Natural killer cell (primary cell): ENCODE results near the gene DECR2. TPM values are rescaled to one million over a fixed set of nuclear protein-coding genes. Genes with fewer than 3 reads are reported as not detected.

Experiments
- ATAC-seq, 3 donors: fragments of 150-1000 bp in 2 of 3; fragments of 200-7000 bp in 1 of 3; cut with Tn5 transposase; 1 replicate in 1 of 3; 2 replicates in 2 of 3; pipeline ENCODE4 v1.10.0; 2021; ENCODE audit warnings: mild to moderate bottlenecking in 2 of 3, moderate library complexity in 2 of 3
- DNase-seq, 2 donors: peaks; one replicate each; pipeline versions ENCODE4 v3.0.0 to v3.0.0-alpha.2; 2013 to 2021; ENCODE audit warnings: mixed read lengths in 1 of 2
- H3K27ac ChIP-seq: one replicate; pipeline ENCODE4 v1.5.1; 2013; ENCODE audit warnings: mild to moderate bottlenecking, low read length
- H3K27me3 ChIP-seq: one replicate; pipeline ENCODE4 v1.6.1; 2013; ENCODE audit warnings: low read length; ENCODE audit not compliant: control insufficient read depth, insufficient read depth
- H3K36me3 ChIP-seq: one replicate; pipeline ENCODE4 v1.6.1; 2013; ENCODE audit warnings: low read length; ENCODE audit not compliant: control insufficient read depth, insufficient read depth
- H3K4me1 ChIP-seq: one replicate; pipeline ENCODE4 v1.6.1; 2013; ENCODE audit warnings: low read length; ENCODE audit not compliant: control insufficient read depth, insufficient read depth
- H3K4me3 ChIP-seq: one replicate; pipeline ENCODE4 v1.5.1; 2013; ENCODE audit warnings: low read length
- H3K9me3 ChIP-seq: one replicate; pipeline ENCODE4 v1.6.1; 2013; ENCODE audit warnings: low read length; ENCODE audit not compliant: control insufficient read depth, insufficient read depth
- H3K27ac Mint-ChIP-seq, 2 donors: one replicate each; pipeline ENCODE4 v1.8.0; 2022; ENCODE audit warnings: mild to moderate bottlenecking in 2 of 2, mixed read lengths in 2 of 2, moderate library complexity in 1 of 2
- H3K27me3 Mint-ChIP-seq, 2 donors: one replicate each; pipeline ENCODE4 v1.8.0; 2022; ENCODE audit warnings: low read depth in 2 of 2, mixed read lengths in 2 of 2
- H3K36me3 Mint-ChIP-seq: one replicate; pipeline ENCODE4 v1.8.0; 2022; ENCODE audit warnings: mixed read lengths
- H3K4me1 Mint-ChIP-seq, 2 donors: one replicate each; pipeline ENCODE4 v1.8.0; 2022; ENCODE audit warnings: mixed read lengths in 2 of 2
- H3K4me3 Mint-ChIP-seq: one replicate; pipeline ENCODE4 v1.8.0; 2022; ENCODE audit warnings: mild to moderate bottlenecking, moderate library complexity, mixed read lengths
- H3K9me3 Mint-ChIP-seq, 2 donors: one replicate each; pipeline ENCODE4 v1.8.0; 2022; ENCODE audit warnings: mixed read lengths in 2 of 2
- CTCF ChIP-seq: fragments of 200-600 bp; IDR thresholded peaks from one replicate; pipeline ENCODE4 v1.8.0; 2022; ENCODE audit warnings: antibody characterized with exemption
- WGBS: methylation state at CpG from one replicate; pipeline ENCODE4 v1.1.7; 2013; ENCODE audit warnings: missing lambda C conversion rate; ENCODE audit not compliant: insufficient coverage; 5-methylcytosine and 5-hydroxymethylcytosine counted together
- intact Hi-C: fragments of 100-400 bp; cut with micrococcal nuclease; formaldehyde crosslinking; loops from one replicate; pipeline ENCODE4 v1.14.2; 2022
- total RNA-seq, 4 donors: library from RNA; stranded (reverse); fragments of 120-200 nt in 1 of 4; gene quantifications; one replicate each; pipeline versions ENCODE4 v1.2.3 to v1.2.4, GENCODE V29; 2013 to 2022

DECR2 gene
- total RNA-seq, 3 donors from 2014 or later (not counting 1 experiment from before 2014, with no cell fraction given) = 9.5 to 13.0 (median 12.9) TPM

GRCh38 chr16:442976-443375 lies 41.3 kb downstream of the DECR2 start:
- WGBS = 92% methylated on average over 4 of the region's 6 CpGs
- no peaks in the 10 kb centered on the region for H3K36me3 Mint-ChIP-seq
- Histone ChIP-seq H3K36me3 (no peaks in the 10 kb centered on the region), H3K4me3 (no peak overlapping the region), H3K27ac (no peak overlapping the region), H3K27me3 (no peaks in the 10 kb centered on the region), H3K9me3 (no peaks in the 10 kb centered on the region), H3K4me1 (no peaks in the 10 kb centered on the region)
- no peaks in the 10 kb centered on the region for H3K27me3 Mint-ChIP-seq
- no peak overlapping the region for H3K27ac Mint-ChIP-seq
- ATAC-seq (no peak), DNase-seq (no peak)
- H3K4me1 Mint-ChIP-seq = peaks cover 4 to 7% of the 10 kb centered on the region in 2 donors
- TF ChIP-seq CTCF = no peak
- intact Hi-C loops = no loop called here
- H3K4me3 Mint-ChIP-seq = no peak overlapping the region
- no peaks in the 10 kb centered on the region for H3K9me3 Mint-ChIP-seq

GRCh38 chr16:444027-444426 lies 42.3 kb downstream of the DECR2 start:
- H3K9me3 Mint-ChIP-seq = no peaks in the 10 kb centered on the region
- DNase-seq = no peak
- intact Hi-C loops = no loop called here
- H3K36me3 Mint-ChIP-seq = no peaks in the 10 kb centered on the region
- ATAC-seq = no peak
- Histone ChIP-seq H3K4me3 (no peak overlapping the region), H3K9me3 (no peaks in the 10 kb centered on the region), H3K27ac (no peak overlapping the region), H3K36me3 (no peaks in the 10 kb centered on the region), H3K4me1 (no peaks in the 10 kb centered on the region), H3K27me3 (no peaks in the 10 kb centered on the region)
- WGBS = 95% methylated on average over 10 of the region's 10 CpGs
- no peak for TF ChIP-seq CTCF
- H3K4me3 Mint-ChIP-seq = no peak overlapping the region
- no peak overlapping the region for H3K27ac Mint-ChIP-seq
- peaks cover 6 to 7% of the 10 kb centered on the region in 2 donors for H3K4me1 Mint-ChIP-seq
- H3K27me3 Mint-ChIP-seq = no peaks in the 10 kb centered on the region

GRCh38 chr16:445566-445965 lies 43.9 kb downstream of the DECR2 start:
- no peak overlapping the region for H3K4me3 Mint-ChIP-seq
- H3K4me1 ChIP-seq = no peaks in the 10 kb centered on the region
- no peak overlapping the region for H3K27ac ChIP-seq
- no peak for TF ChIP-seq CTCF
- H3K9me3 Mint-ChIP-seq = no peaks in the 10 kb centered on the region
- no peaks in the 10 kb centered on the region for H3K27me3 ChIP-seq
- H3K36me3 Mint-ChIP-seq = no peaks in the 10 kb centered on the region
- no peak overlapping the region for H3K4me3 ChIP-seq
- no peak for DNase-seq
- H3K4me1 Mint-ChIP-seq = peaks cover 0 to 4% of the 10 kb centered on the region in 2 donors
- WGBS = 95% methylated on average over 4 of the region's 4 CpGs
- no peaks in the 10 kb centered on the region for H3K9me3 ChIP-seq
- no peak overlapping the region for H3K27ac Mint-ChIP-seq
- ATAC-seq = no peak
- H3K27me3 Mint-ChIP-seq = no peaks in the 10 kb centered on the region
- no peaks in the 10 kb centered on the region for H3K36me3 ChIP-seq
- intact Hi-C loops = no loop called here

- Histone ChIP-seq H3K9me3 (no peaks in the 10 kb centered on the region), H3K27ac (no peak overlapping the region), H3K27me3 (no peaks in the 10 kb centered on the region), H3K4me3 (no peak overlapping the region), H3K4me1 (no peaks in the 10 kb centered on the region), H3K36me3 (no peaks in the 10 kb centered on the region)
- Mint-ChIP-seq H3K36me3 (no peaks in the 10 kb centered on the region), H3K4me1 (peaks cover 8 to 14% of the 10 kb centered on the region in 2 donors), H3K27me3 (no peaks in the 10 kb centered on the region), H3K27ac (no peak overlapping the region), H3K9me3 (no peaks in the 10 kb centered on the region), H3K4me3 (no peak overlapping the region)
- DNase-seq (no peak), ATAC-seq (no peak)
- no peak for TF ChIP-seq CTCF
- intact Hi-C loops = no loop called here
- WGBS = 88% methylated on average over 6 of the region's 8 CpGs
Observed at GRCh38 chr16:450385-450784, 48.7 kb downstream of the DECR2 start.
